GM21447 (cell line): ENCODE results near the gene PCDH11X.
"Not testable (repeated sequence)": the region's sequence is repeated elsewhere in the genome, so short reads cannot be mapped to it uniquely, and the experiment has no call there.

Experiments used
- ATAC-seq: cut with Tn5 transposase; IDR thresholded peaks from one replicate; pipeline ENCODE4 v1.9.1; 2021; ENCODE audit not compliant: unreplicated experiment

PCDH11X gene, protein sequence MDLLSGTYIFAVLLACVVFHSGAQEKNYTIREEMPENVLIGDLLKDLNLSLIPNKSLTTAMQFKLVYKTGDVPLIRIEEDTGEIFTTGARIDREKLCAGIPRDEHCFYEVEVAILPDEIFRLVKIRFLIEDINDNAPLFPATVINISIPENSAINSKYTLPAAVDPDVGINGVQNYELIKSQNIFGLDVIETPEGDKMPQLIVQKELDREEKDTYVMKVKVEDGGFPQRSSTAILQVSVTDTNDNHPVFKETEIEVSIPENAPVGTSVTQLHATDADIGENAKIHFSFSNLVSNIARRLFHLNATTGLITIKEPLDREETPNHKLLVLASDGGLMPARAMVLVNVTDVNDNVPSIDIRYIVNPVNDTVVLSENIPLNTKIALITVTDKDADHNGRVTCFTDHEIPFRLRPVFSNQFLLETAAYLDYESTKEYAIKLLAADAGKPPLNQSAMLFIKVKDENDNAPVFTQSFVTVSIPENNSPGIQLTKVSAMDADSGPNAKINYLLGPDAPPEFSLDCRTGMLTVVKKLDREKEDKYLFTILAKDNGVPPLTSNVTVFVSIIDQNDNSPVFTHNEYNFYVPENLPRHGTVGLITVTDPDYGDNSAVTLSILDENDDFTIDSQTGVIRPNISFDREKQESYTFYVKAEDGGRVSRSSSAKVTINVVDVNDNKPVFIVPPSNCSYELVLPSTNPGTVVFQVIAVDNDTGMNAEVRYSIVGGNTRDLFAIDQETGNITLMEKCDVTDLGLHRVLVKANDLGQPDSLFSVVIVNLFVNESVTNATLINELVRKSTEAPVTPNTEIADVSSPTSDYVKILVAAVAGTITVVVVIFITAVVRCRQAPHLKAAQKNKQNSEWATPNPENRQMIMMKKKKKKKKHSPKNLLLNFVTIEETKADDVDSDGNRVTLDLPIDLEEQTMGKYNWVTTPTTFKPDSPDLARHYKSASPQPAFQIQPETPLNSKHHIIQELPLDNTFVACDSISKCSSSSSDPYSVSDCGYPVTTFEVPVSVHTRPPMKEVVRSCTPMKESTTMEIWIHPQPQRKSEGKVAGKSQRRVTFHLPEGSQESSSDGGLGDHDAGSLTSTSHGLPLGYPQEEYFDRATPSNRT (N-terminal part only)

DNA sequence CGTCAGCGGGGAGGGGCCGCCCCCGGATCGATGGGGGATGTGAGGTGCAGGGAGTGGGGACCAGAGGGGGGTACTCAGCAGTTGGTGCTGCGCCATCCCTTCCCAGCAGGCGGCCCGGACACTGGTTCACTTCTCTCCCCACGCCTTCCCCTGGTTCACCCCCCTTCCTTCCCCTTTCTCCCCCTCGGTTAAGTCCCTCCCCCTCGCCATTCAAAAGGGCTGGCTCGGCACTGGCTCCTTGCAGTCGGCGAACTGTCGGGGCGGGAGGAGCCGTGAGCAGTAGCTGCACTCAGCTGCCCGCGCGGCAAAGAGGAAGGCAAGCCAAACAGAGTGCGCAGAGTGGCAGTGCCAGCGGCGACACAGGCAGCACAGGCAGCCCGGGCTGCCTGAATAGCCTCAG, at the start of gene PCDH11X:
Gene PCDH11X (plus strand): TSS at position 241 of the 400 bp plus-strand sequence. CDS start 56,130 bp downstream, outside the sequence.
- not testable (repeated sequence) for ATAC-seq

DNA sequence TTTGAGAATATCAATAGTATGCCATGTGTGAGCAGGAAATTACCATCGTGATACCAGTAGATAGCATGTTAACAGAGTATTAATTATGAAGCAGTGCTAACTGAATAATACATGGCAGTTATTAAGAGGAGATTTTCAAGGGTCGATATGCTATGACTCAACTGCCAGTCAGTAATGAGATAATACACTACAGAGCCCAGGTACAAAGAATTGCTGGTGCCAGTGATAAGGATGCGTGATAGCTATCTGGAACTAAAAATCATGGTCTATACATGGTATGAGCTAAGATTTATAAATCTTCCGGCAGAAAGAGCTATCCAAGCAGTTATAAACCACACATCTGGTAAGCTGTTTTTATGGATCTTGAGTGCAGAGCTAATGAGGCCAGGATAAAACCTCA, 31.7 kb upstream of the PCDH11X start:
- not testable (repeated sequence) for ATAC-seq

DNA sequence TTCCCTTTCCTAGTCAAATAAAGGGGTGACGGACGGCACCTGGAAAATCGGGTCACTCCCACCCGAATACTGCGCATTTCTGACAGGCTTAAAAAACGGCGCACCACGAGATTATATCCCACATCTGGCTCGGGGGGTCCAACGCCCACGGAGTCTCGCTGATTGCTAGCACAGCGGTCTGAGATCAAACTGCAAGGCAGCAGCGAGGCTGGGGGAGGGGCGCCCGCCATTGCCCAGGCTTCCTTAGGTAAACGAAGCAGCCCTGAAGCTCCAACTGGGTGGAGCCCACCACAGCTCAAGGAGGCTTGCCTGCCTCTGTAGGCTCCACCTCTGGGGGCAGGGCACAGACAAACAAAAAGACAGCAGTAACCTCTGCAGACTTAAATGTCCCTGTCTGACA, 26.2 kb upstream of the PCDH11X start:
- ATAC-seq = not testable (repeated sequence)

DNA sequence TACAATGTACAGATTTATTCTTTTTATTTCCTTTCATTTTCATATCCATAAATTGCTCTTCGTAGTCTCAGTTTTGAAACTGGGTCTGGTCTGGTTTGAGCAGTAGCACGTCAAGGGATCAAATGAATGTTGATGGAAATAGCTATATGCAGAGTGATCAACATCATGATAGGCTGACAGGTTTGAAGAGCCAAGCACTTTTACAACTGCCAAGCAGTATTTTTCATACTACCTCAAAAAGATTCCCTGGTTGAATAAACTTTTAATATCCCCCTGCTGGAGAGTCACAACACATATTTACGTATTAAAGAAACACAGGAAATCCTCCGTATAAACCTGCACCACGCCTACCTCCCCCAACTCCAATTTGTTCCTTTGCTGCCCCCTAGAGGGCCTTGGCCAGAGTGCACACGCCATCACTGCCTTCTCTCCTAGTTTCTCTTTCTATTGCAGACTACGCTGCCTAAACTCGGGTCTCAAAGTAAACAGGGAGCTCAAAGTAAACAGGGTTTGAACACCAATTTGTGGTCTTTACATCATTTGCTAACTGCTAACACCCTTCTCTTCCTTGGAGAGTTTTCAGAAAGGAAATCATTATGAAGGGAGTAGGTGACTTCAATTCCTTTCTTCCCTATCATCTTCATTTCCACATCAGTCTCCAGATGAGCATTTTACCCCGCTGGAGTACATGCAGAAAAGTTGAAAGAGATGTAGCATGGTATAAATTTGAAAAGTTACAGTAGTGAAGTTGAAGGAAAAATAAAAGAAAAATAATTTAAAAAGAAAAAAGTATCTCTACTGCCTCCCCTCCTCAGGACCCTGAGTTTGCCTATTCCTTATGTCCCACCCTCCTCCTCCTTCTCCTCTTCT, 8.3 kb upstream of the PCDH11X start:
- ATAC-seq = peak; percentile 100

DNA sequence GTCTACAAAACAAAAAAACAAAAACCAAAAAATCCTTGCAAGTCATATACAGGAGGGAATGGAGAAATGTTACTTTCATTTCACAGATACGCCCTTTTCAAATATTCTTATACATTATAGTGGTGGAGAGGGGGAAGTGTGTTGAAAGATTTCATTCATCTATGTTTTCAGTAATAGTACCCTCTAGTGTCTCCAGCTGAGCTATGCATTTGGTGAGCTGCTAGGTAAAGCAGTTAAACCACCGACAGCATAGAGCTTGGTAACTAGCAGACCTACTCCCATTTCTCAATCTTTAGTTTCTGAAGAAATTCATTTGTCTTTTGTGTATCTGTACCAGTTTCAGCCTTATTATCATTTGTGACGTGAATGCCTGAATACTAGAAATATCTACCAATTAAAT, 5.2 kb upstream of the PCDH11X start:
- not testable (repeated sequence) for ATAC-seq

DNA sequence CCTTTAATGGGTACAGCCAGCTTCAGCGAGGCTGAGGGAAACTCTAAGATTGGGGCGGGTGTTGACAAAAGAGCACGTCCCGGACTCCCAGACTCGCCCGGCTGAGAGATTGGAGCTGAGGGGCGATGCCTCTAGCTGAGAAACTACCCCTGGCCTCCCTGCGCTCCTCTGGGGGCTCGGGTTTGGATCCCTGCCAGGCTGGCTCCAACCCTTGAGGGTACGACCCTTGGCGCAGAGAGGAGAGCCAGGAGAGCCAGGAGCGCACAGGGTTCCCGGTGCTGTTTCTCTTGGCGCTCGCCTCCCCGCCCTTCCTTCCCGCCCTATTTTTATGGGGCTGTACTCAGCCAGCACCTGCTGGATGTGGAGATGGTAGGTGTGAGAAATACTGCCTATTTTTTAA, 833 bp downstream of the PCDH11X start:
- not testable (repeated sequence) for ATAC-seq

DNA sequence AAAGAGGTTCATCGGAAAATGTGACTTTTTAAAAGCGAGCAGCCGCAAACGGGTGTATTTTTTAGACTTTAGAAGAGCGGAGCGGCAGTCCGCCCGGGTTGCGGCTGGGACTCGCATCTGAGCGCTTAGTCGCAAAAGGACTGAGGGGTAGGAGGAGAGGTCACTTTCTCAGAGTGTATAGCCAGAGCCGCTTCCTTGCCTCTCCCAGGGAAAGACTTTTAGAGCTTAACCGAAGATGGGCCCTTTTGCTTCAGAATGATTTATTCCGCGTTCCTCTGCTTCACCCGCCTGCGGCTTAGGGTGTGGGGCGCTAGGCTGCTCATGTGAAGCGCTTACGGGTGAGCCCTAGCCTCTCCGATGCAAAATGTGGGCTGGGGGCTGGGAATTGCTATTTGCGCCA, 1.5 kb downstream of the PCDH11X start:
- ATAC-seq = not testable (repeated sequence)

DNA sequence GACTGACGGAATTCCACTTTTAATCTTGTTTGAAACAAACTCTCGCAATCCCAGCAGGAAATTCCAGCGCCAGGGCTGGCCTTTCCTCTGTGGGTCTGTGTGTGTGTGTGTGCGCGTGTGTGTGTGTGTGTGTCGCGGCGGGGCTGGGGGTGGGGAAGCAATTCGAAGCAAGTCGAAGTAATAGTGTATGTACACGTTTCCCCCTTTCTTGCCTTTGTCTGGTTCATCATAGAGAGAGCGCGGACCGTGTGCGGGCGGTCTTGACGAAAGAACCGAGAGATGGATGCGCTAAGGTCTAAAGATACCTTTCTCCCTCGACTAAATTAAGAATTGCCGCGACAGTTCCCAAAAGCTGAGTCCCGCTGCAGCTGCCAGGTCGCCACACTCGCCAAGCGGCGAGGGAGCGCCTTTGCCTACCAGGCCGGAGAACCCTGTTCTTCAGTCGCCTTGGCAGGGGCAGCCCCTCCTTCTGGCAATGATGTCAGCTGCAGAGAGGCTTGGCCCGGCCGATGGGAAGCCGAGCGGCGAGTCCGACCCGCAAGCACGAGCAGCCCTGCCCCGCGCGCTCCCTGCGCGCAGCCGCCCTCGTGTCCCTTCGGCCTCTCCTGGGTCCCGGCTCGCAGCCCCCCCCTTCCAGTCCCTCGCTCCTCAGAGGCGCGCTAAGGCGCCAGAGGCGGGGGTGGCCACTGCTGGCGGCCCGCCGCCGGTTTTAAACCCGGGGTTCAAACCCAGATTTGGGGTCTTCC, 2.6 kb downstream of the PCDH11X start:
- ATAC-seq = not testable (repeated sequence)

DNA sequence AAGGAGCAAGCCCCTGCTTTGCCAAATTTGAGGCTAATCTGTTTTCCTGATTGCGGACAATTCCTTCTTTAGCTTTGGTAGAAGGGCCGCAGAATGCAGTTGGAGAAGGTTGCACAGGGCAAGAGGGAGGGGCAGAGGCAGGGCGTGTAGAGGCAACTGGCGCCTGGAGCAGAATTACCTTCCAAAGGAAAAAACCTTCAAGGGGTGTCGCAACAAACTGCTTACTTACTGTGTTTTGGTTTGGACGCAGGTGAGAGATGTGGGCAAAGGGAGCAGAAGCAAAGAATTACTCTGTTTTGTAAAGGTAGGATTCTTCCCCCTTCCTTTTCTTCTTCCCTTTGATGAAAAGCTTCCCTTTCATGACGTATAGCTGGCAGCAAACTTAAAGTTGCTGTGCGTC, 3.6 kb downstream of the PCDH11X start:
- not testable (repeated sequence) for ATAC-seq

DNA sequence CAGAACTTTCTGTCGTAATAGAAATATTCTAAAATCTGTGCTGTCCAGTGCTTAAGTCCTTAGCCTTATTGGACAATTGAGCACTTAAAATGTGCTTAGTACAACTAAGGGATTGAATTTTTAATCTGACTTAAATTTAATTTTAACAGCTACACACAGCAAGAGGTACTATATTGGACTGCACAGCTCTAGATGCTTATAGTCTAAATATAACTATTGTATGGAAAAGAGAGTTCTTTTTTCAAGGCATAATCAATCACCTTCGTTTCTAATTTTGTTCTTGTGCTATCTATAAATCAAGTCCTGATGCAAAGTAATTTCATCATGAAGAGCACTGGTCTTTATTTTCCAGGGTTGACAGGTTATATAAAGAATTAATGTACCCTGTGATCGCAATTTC, 38.4 kb downstream of the PCDH11X start:
- not testable (repeated sequence) for ATAC-seq

DNA sequence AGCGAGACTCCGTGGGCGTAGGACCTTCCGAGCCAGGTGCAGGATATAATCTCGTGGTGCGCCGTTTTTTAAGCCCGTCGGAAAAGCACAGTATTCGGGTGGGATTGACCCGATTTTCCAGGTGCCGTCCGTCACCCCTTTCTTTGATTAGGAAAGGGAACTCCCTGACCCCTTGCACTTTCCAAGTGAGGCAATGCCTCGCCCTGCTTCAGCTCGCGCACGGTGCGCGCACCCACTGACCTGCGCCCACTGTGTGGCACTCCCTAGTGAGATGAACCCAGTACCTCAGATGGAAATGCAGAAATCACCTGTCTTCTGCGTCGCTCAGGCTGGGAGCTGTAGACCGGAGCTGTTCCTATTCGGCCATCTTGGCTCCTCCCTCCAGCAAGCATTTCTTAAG, 46.1 kb downstream of the PCDH11X start:
- not testable (repeated sequence) for ATAC-seq
